Duodenal mucosa (tissue), 2 donors: ENCODE results near the gene XPNPEP3.

Experiments used
- H3K27ac ChIP-seq: one replicate; pipeline ENCODE4 v1.7.0; 2013; ENCODE audit warnings: low read depth, low read length
- H3K27me3 ChIP-seq, 2 donors: one replicate each; pipeline ENCODE4 v1.7.0; 2013; ENCODE audit warnings: low read length in 2 of 2, control low read depth in 1 of 2; ENCODE audit not compliant: insufficient read depth in 2 of 2, control insufficient read depth in 1 of 2
- H3K36me3 ChIP-seq, 2 donors: one replicate each; pipeline ENCODE4 v1.7.0; 2013; ENCODE audit warnings: low read length in 2 of 2, control low read depth in 1 of 2; ENCODE audit not compliant: insufficient read depth in 2 of 2, control insufficient read depth in 1 of 2
- H3K4me1 ChIP-seq, 2 donors: one replicate each; pipeline ENCODE4 v1.7.0; 2013; ENCODE audit warnings: low read length in 2 of 2, control low read depth in 1 of 2; ENCODE audit not compliant: insufficient read depth in 2 of 2, control insufficient read depth in 1 of 2
- H3K4me3 ChIP-seq, 2 donors: one replicate each; pipeline ENCODE4 v1.7.0; 2013; ENCODE audit warnings: low read length in 2 of 2, low read depth in 1 of 2
- H3K9ac ChIP-seq, 2 donors: one replicate each; pipeline ENCODE4 v1.7.0; 2013; ENCODE audit warnings: low read length in 2 of 2, low read depth in 1 of 2
- H3K9me3 ChIP-seq, 2 donors: one replicate each; pipeline ENCODE4 v1.7.0; 2013; ENCODE audit warnings: low read length in 2 of 2, control low read depth in 1 of 2; ENCODE audit not compliant: control insufficient read depth in 1 of 2

XPNPEP3 gene

GRCh38 chr22:40922484-40923303 is 65.7 kb downstream of the XPNPEP3 start:
- no peaks in the 10 kb centered on the region for H3K27me3 ChIP-seq
- peaks cover 9 to 17% of the 10 kb centered on the region in 2 donors for H3K36me3 ChIP-seq
- H3K27ac ChIP-seq, result no peak overlapping the region
- peaks cover 3 to 4% of the 10 kb centered on the region in 2 donors for H3K4me1 ChIP-seq
- no peaks in the 10 kb centered on the region for H3K9me3 ChIP-seq
- peak overlapping the region in 1 of 2 donors; percentile 41 for H3K9ac ChIP-seq
- peak overlapping the region in 1 of 2 donors; percentile 36 for H3K4me3 ChIP-seq

GRCh38 chr22:40928657-40929056 is 71.7 kb downstream of the XPNPEP3 start:
- H3K9me3 ChIP-seq, result no peaks in the 10 kb centered on the region
- no peaks in the 10 kb centered on the region for H3K27me3 ChIP-seq
- no peak overlapping the region for H3K4me3 ChIP-seq
- H3K27ac ChIP-seq, result no peak overlapping the region
- no peak overlapping the region for H3K9ac ChIP-seq
- peaks cover 9 to 14% of the 10 kb centered on the region in 2 donors for H3K36me3 ChIP-seq
- no peaks in the 10 kb centered on the region for H3K4me1 ChIP-seq

- no peak overlapping the region for H3K4me3 ChIP-seq
- no peaks in the 10 kb centered on the region for H3K27me3 ChIP-seq
- H3K9ac ChIP-seq, result no peak overlapping the region
- no peaks in the 10 kb centered on the region for H3K9me3 ChIP-seq
- no peaks in the 10 kb centered on the region for H3K4me1 ChIP-seq
- no peak overlapping the region for H3K27ac ChIP-seq
- no peaks in the 10 kb centered on the region for H3K36me3 ChIP-seq
These were observed 75.4 kb downstream of the XPNPEP3 start for GRCh38 chr22:40932396-40932795.

DNA sequence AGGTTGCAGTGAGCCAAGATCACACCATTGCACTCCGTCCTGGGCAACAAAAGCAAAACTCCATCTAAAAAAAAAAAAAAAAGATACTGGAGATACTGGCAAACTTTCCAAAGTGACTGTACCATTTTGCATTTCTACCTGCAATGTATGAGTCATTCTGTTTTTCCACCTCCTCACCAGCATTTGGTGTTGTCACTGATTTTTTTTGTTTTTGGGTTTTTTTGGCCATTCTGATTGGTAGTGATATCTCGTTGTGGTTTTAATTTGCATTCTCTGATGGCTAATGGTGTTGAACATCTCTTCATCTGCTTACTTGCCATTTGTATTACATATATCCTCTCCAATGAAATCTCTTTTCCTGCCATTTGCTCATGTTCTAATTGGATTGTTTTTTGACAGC is 82.3 kb downstream of the XPNPEP3 start:
- Histone ChIP-seq H3K4me1 (no peaks in the 10 kb centered on the region), H3K27ac (no peak overlapping the region), H3K36me3 (no peaks in the 10 kb centered on the region), H3K27me3 (no peaks in the 10 kb centered on the region), H3K4me3 (no peak overlapping the region), H3K9me3 (no peaks in the 10 kb centered on the region), H3K9ac (no peak overlapping the region)

- no peaks in the 10 kb centered on the region for H3K9me3 ChIP-seq
- H3K4me1 ChIP-seq, result peaks cover 13 to 15% of the 10 kb centered on the region in 2 donors
- no peaks in the 10 kb centered on the region for H3K27me3 ChIP-seq
- H3K4me3 ChIP-seq, result peak within 1 kb of the TSS; percentile 92 to 93
- peaks cover 0 to 17% of the 10 kb centered on the region in 2 donors for H3K36me3 ChIP-seq
- H3K27ac ChIP-seq, result peak within 1 kb of the TSS; percentile 87
- H3K9ac ChIP-seq, result peak within 1 kb of the TSS; percentile 97 to 98
These were observed 94.2 kb downstream of the XPNPEP3 start, which contains the start of gene RBX1 for GRCh38 chr22:40950962-40951794. Gene RBX1, plus strand, starts transcription at chr22:40951378. Its CDS starts 21 bp downstream, at chr22:40951399.

DNA sequence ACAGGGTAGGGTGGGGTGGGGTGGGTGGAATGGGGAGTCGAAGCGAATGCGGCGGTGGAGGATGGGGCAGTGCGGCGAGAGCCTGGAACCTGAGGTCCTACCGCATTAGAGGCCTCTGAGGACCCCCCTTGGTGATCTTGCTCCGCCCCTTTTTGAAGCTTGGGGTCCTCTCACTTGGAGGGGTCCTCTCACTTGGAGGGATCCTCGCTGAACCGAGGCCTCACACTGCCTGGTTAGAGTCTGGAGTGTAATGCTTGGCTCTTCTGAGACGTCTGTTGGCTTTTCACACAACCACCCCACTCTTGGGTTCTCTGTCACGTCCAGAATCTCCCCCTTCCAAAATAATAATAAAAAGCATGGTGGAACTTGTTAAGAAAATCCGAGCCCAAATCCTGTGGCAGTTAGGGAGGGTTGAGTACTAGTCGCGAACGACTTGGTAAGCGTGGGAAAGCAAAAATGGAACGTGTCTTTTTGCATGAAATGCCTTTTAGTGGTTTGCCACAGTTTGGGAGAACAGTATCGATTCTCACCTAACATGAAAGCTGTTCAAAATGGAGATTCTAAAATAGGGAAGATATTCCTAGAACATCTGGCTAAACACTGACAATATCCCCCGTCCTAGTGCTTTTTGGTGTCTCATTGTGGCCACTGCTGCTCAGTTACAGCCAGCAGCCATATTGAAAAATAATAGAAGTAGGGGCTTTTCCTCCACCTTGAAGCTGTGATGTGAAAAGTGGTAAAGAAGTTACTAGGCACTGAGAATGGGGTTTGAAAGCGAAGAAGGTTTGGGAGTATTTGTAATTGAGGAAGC is 95.1 kb downstream of the XPNPEP3 start:
- H3K4me1 ChIP-seq, result peaks cover 13 to 15% of the 10 kb centered on the region in 2 donors
- H3K9ac ChIP-seq, result peak overlapping the region; percentile 83 to 97
- no peaks in the 10 kb centered on the region for H3K27me3 ChIP-seq
- peak overlapping the region; percentile 78 for H3K27ac ChIP-seq
- H3K36me3 ChIP-seq, result peaks cover 0 to 21% of the 10 kb centered on the region in 2 donors
- peak overlapping the region; percentile 78 to 93 for H3K4me3 ChIP-seq
- no peaks in the 10 kb centered on the region for H3K9me3 ChIP-seq

- H3K9ac ChIP-seq, result no peak overlapping the region
- no peaks in the 10 kb centered on the region for H3K9me3 ChIP-seq
- H3K27me3 ChIP-seq, result no peaks in the 10 kb centered on the region
- no peak overlapping the region for H3K27ac ChIP-seq
- peaks cover 13 to 15% of the 10 kb centered on the region in 2 donors for H3K4me1 ChIP-seq
- H3K4me3 ChIP-seq, result no peak overlapping the region
- H3K36me3 ChIP-seq, result peaks cover 0 to 21% of the 10 kb centered on the region in 2 donors
These were observed 96.5 kb downstream of the XPNPEP3 start for GRCh38 chr22:40953471-40953870.

DNA sequence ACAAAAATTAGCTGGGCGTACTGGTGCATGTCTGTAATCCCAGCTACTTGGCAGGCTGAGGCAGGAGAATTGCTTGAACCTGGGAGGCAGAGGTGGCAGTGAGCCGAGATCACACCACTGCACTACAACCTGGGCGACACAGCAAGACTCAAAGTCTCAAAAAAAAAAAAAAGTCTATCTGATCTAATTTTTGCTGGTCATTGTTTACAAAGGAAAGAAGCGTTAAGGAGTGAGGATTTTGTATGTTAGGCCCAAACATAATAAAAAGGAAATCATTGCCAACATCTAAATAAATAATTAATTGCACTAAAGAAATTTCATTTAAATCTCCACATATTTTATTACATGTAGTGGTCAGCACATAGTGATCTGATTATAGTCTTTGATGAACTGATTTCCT is 97.2 kb downstream of the XPNPEP3 start:
- peaks cover 0 to 23% of the 10 kb centered on the region in 2 donors for H3K36me3 ChIP-seq
- no peak overlapping the region for H3K27ac ChIP-seq
- H3K9ac ChIP-seq, result no peak overlapping the region
- no peaks in the 10 kb centered on the region for H3K9me3 ChIP-seq
- H3K4me3 ChIP-seq, result no peak overlapping the region
- H3K27me3 ChIP-seq, result no peaks in the 10 kb centered on the region
- peaks cover 13 to 15% of the 10 kb centered on the region in 2 donors for H3K4me1 ChIP-seq

GRCh38 chr22:40955571-40955970 is 98.6 kb downstream of the XPNPEP3 start:
- H3K27me3 ChIP-seq, result no peaks in the 10 kb centered on the region
- H3K36me3 ChIP-seq, result peaks cover 0 to 25% of the 10 kb centered on the region in 2 donors
- peaks cover 13 to 15% of the 10 kb centered on the region in 2 donors for H3K4me1 ChIP-seq
- H3K9me3 ChIP-seq, result no peaks in the 10 kb centered on the region
- no peak overlapping the region for H3K4me3 ChIP-seq
- H3K9ac ChIP-seq, result no peak overlapping the region
- H3K27ac ChIP-seq, result no peak overlapping the region
